SJSA1 (cell line): ENCODE measurements around the gene NLRP7. TPM values are rescaled to one million over a fixed set of nuclear protein-coding genes. Genes with fewer than 3 reads are reported as not detected.
"Not testable (repeated sequence)": the region's sequence is repeated elsewhere in the genome, so short reads cannot be mapped to it uniquely, and the experiment has no call there.

ENCODE experiments used
- DNase-seq, 2 experiments: peaks; one replicate each; pipeline ENCODE4 v3.0.0-alpha.2; 2015 to 2020; ENCODE audit warnings: low spot score in 2 of 2, low read depth in 1 of 2
- H3K27ac ChIP-seq: fragments of 250-450 bp; sonication (Bioruptor Pico); 2 replicates; pipeline ENCODE4 v1.5.1; 2020; ENCODE audit warnings: mild to moderate bottlenecking, moderate library complexity
- H3K27me3 ChIP-seq: fragments of 250-450 bp; sonication (Bioruptor Pico); replicated peaks from 2 replicates; pipeline ENCODE4 v1.5.1; 2020; ENCODE audit warnings: mild to moderate bottlenecking, moderate library complexity
- H3K36me3 ChIP-seq: fragments of 250-450 bp; sonication (Bioruptor Pico); 2 replicates; pipeline ENCODE4 v1.5.1; 2020; ENCODE audit warnings: mild to moderate bottlenecking
- H3K4me1 ChIP-seq: fragments of 250-450 bp; sonication (Bioruptor Pico); replicated peaks from 2 replicates; pipeline ENCODE4 v1.6.1; 2021; ENCODE audit warnings: mild to moderate bottlenecking
- H3K4me3 ChIP-seq: fragments of 250-450 bp; sonication (Bioruptor Pico); 2 replicates; pipeline ENCODE4 v1.5.1; 2020; ENCODE audit warnings: mild to moderate bottlenecking
- H3K9me3 ChIP-seq: fragments of 250-450 bp; sonication (Bioruptor Pico); replicated peaks from 2 replicates; pipeline ENCODE4 v1.5.1; 2020; ENCODE audit warnings: mild to moderate bottlenecking
- total RNA-seq: library from RNA; depleted of rRNA; stranded (reverse); fragments of >200 nt; shearing (Covaris generic); gene quantifications from 2 replicates; pipeline ENCODE4 v1.2.3, GENCODE V29; 2014

The NLRP7 gene
- total RNA-seq, 1 experiment from 2014 or later, result not detected

GRCh38 chr19:54949412-54949811 is 2.1 kb upstream of the NLRP7 start:
- no peaks in the 10 kb centered on the region for H3K9me3 ChIP-seq

GRCh38 chr19:54943772-54944361 is 3.5 kb downstream of the NLRP7 start:
- not testable (repeated sequence) for H3K36me3 ChIP-seq, DNase-seq, H3K4me3 ChIP-seq, H3K27me3 ChIP-seq, H3K9me3 ChIP-seq, H3K27ac ChIP-seq, H3K4me1 ChIP-seq

More at GRCh38 chr19:54949412-54949811, 2.1 kb upstream of the NLRP7 start:
- Histone ChIP-seq H3K27ac (no peak overlapping the region), H3K36me3 (no peaks in the 10 kb centered on the region), H3K4me1 (no peaks in the 10 kb centered on the region), H3K4me3 (no peak overlapping the region), H3K27me3 (no peaks in the 10 kb centered on the region)
- no peak for DNase-seq

GRCh38 chr19:54939538-54939937 is 7.8 kb downstream of the NLRP7 start:
- H3K4me1 ChIP-seq, H3K27me3 ChIP-seq, H3K9me3 ChIP-seq, DNase-seq, H3K36me3 ChIP-seq, H3K4me3 ChIP-seq, H3K27ac ChIP-seq: not testable (repeated sequence)

- H3K36me3 ChIP-seq, result no peaks in the 10 kb centered on the region
- H3K4me1 ChIP-seq, result no peaks in the 10 kb centered on the region
- DNase-seq, result no peak
- H3K27me3 ChIP-seq, result no peaks in the 10 kb centered on the region
- no peak overlapping the region for H3K27ac ChIP-seq
- no peaks in the 10 kb centered on the region for H3K9me3 ChIP-seq
- no peak overlapping the region for H3K4me3 ChIP-seq
Measured at GRCh38 chr19:54938906-54939305, 8.4 kb downstream of the NLRP7 start.

GRCh38 chr19:54937926-54938325 is 9.4 kb downstream of the NLRP7 start:
- H3K4me1 ChIP-seq, result no peaks in the 10 kb centered on the region
- H3K27ac ChIP-seq, result no peak overlapping the region
- no peak for DNase-seq
- H3K36me3 ChIP-seq, result no peaks in the 10 kb centered on the region
- no peaks in the 10 kb centered on the region for H3K27me3 ChIP-seq
- no peaks in the 10 kb centered on the region for H3K9me3 ChIP-seq
- no peak overlapping the region for H3K4me3 ChIP-seq

GRCh38 chr19:54928299-54928698 is 19.0 kb downstream of the NLRP7 start:
- Histone ChIP-seq H3K9me3 (peaks cover 12% of the 10 kb centered on the region), H3K4me3 (no peak overlapping the region), H3K36me3 (no peaks in the 10 kb centered on the region), H3K27ac (no peak overlapping the region), H3K27me3 (no peaks in the 10 kb centered on the region), H3K4me1 (no peaks in the 10 kb centered on the region)
- DNase-seq, result no peak

GRCh38 chr19:54923276-54923675 is 24.1 kb downstream of the NLRP7 start:
- H3K9me3 ChIP-seq, result peaks cover 5% of the 10 kb centered on the region
- H3K36me3 ChIP-seq, result no peaks in the 10 kb centered on the region

GRCh38 chr19:54921082-54921481 is 26.2 kb downstream of the NLRP7 start:
- H3K36me3 ChIP-seq, result no peaks in the 10 kb centered on the region
- no peaks in the 10 kb centered on the region for H3K27me3 ChIP-seq
- H3K27ac ChIP-seq, result no peak overlapping the region
- no peaks in the 10 kb centered on the region; the same call in 1 of the 2 replicates for H3K9me3 ChIP-seq
- no peak for DNase-seq
- no peak overlapping the region for H3K4me3 ChIP-seq
- H3K4me1 ChIP-seq, result no peaks in the 10 kb centered on the region

More at GRCh38 chr19:54923276-54923675, 24.1 kb downstream of the NLRP7 start:
- no peaks in the 10 kb centered on the region for H3K27me3 ChIP-seq
- no peak overlapping the region for H3K4me3 ChIP-seq
- H3K27ac ChIP-seq, result no peak overlapping the region
- no peaks in the 10 kb centered on the region for H3K4me1 ChIP-seq
- no peak for DNase-seq

GRCh38 chr19:54919646-54920563 is 27.4 kb downstream of the NLRP7 start:
- H3K9me3 ChIP-seq, H3K27me3 ChIP-seq, H3K36me3 ChIP-seq, H3K27ac ChIP-seq, DNase-seq, H3K4me3 ChIP-seq, H3K4me1 ChIP-seq: not testable (repeated sequence)

- Histone ChIP-seq H3K9me3 (no peaks in the 10 kb centered on the region), H3K4me1 (no peaks in the 10 kb centered on the region), H3K27me3 (no peaks in the 10 kb centered on the region), H3K27ac (no peak overlapping the region), H3K36me3 (no peaks in the 10 kb centered on the region), H3K4me3 (no peak overlapping the region)
- no peak for DNase-seq
Measured at GRCh38 chr19:54918499-54918898, 28.8 kb downstream of the NLRP7 start.

- DNase-seq, result no peak
- no peak overlapping the region for H3K4me3 ChIP-seq
- no peaks in the 10 kb centered on the region for H3K9me3 ChIP-seq
- no peaks in the 10 kb centered on the region for H3K4me1 ChIP-seq
- H3K27ac ChIP-seq, result no peak overlapping the region
- no peaks in the 10 kb centered on the region for H3K27me3 ChIP-seq
- H3K36me3 ChIP-seq, result no peaks in the 10 kb centered on the region
Measured at GRCh38 chr19:54916822-54917221, 30.5 kb downstream of the NLRP7 start.

- not testable (repeated sequence) for H3K4me3 ChIP-seq, H3K27ac ChIP-seq, H3K27me3 ChIP-seq, DNase-seq, H3K4me1 ChIP-seq, H3K36me3 ChIP-seq, H3K9me3 ChIP-seq
Measured at GRCh38 chr19:54907899-54908298, 39.4 kb downstream of the NLRP7 start.

- no peak for DNase-seq
- Histone ChIP-seq H3K36me3 (no peaks in the 10 kb centered on the region), H3K4me3 (no peak overlapping the region), H3K27me3 (no peaks in the 10 kb centered on the region), H3K27ac (no peak overlapping the region), H3K9me3 (no peaks in the 10 kb centered on the region), H3K4me1 (no peaks in the 10 kb centered on the region)
Measured at GRCh38 chr19:54906819-54907218, 40.5 kb downstream of the NLRP7 start.

- Histone ChIP-seq H3K27ac (no peak within 1 kb of the TSS), H3K36me3 (no peaks in the 10 kb centered on the region), H3K4me3 (no peak within 1 kb of the TSS), H3K27me3 (no peaks in the 10 kb centered on the region), H3K4me1 (no peaks in the 10 kb centered on the region), H3K9me3 (no peaks in the 10 kb centered on the region)
- DNase-seq, result no peak
Measured at GRCh38 chr19:54905803-54906511, 41.4 kb downstream of the NLRP7 start, which contains the start of gene NCR1. Gene NCR1 (plus strand): TSS chr19:54906148. CDS start chr19:54906188, 40 bp downstream.
